ENCODE measurements around the gene MECP2. TPM values are rescaled to one million over a fixed set of nuclear protein-coding genes. Genes with fewer than 3 reads are reported as not detected.
A peak's percentile ranks its signal among the peaks of the same experiment; 100 is the strongest.

Gene MECP2
- total and polyA plus RNA-seq, 12 donors, result 16.9 to 67.7 (median 53.2) TPM

- intact Hi-C loops (cut with DNase I), result no loop called here
- 59 to 84% (median 71%) methylated on average over 4 to 10 of the region's 10 CpGs for WGBS, 4 donors
- H3K9me3 ChIP-seq (replicated peaks in 1 of 3), result no peaks in the 10 kb centered on the region
- H3K36me3 ChIP-seq (replicated peaks in 1 of 2), result no peaks in the 10 kb centered on the region
- DNase-seq, result no peak
- TF ChIP-seq POLR2A (IDR thresholded peaks at IDR 0.05) (no peak), CTCF (IDR thresholded peaks at IDR 0.05) (no peak)
- peaks cover 0 to 4% of the 10 kb centered on the region in 2 donors for H3K4me1 ChIP-seq (replicated peaks in 1 of 2)
- H3K4me3 ChIP-seq, result no peak overlapping the region
- no peaks in the 10 kb centered on the region for H3K27me3 ChIP-seq
- H3K27ac ChIP-seq, result peak overlapping the region in 1 of 5 donors; percentile 49
Measured at GRCh38 chrX:154115071-154115470, 17.6 kb upstream of the MECP2 start.

DNA sequence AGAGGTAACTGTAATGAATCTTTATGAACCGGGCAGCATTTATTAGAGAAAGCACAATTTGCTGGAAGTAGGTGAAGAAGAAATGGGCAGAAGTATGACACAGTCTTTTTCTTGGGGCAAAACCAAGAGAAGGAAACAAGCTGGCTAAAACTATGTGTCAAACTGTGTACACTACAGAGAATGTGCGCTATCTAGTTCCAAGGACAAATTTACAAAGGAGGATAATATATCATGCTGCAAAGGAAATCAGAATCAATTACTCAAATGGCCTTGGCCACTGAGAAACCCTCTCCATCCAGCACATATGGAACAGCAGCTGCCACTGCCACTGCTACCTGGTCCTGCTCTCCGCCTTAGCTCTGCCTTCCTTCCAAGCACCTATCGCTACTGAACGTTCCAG, 17.1 kb upstream of the MECP2 start:
- Histone ChIP-seq H3K4me3 (no peak overlapping the region), H3K9me3 (replicated peaks in 1 of 3) (no peaks in the 10 kb centered on the region), H3K27me3 (no peaks in the 10 kb centered on the region), H3K4me1 (replicated peaks in 1 of 2) (peaks cover 0 to 4% of the 10 kb centered on the region in 2 donors), H3K27ac (peak overlapping the region in 1 of 5 donors; percentile 49), H3K36me3 (replicated peaks in 1 of 2) (no peaks in the 10 kb centered on the region)
- TF ChIP-seq CTCF (IDR thresholded peaks at IDR 0.05) (no peak), POLR2A (IDR thresholded peaks at IDR 0.05) (no peak)
- DNase-seq, result no peak
- intact Hi-C loops (cut with DNase I), result no loop called here
- WGBS, 4 donors, result 47 to 74% (median 62%) methylated on average over 2 to 5 of the region's 5 CpGs

GRCh38 chrX:154113729-154114128, 16.2 kb upstream of the MECP2 start:
- Histone ChIP-seq H3K9me3 (replicated peaks in 1 of 3) (no peaks in the 10 kb centered on the region), H3K4me1 (replicated peaks in 1 of 2) (peaks cover 0 to 4% of the 10 kb centered on the region in 2 donors), H3K27ac (no peak overlapping the region), H3K27me3 (no peaks in the 10 kb centered on the region), H3K36me3 (replicated peaks in 1 of 2) (no peaks in the 10 kb centered on the region), H3K4me3 (no peak overlapping the region)
- TF ChIP-seq POLR2A (IDR thresholded peaks at IDR 0.05), result no peak
- TF ChIP-seq CTCF (IDR thresholded peaks at IDR 0.05), result no peak
- no peak for DNase-seq
- intact Hi-C loops (cut with DNase I), result no loop called here
- WGBS, 4 donors, result 55 to 80% (median 77%) methylated on average over 6 of the region's 6 CpGs

DNA sequence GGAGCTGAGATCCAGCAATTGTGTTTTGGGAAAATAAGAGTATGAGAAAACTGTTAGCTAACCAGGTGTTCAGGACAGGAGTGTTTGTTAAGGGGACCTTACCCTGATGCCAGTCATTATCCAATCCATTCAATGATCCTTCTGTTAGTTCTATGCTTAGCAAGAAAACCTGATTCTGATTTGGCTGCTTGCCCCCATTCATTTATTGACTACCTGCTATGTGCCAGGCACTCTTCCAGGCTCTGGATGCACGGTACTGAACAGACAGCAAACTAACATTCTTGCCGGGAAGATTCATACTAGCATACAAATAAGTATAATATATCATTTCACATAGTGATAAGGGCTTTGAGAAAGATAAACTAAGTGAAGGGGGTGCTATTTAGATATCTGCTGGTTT, 1.0 kb upstream of the MECP2 start:
- H3K4me3 ChIP-seq, result no peak overlapping the region
- H3K9me3 ChIP-seq (replicated peaks in 1 of 3), result no peaks in the 10 kb centered on the region
- H3K27me3 ChIP-seq, result peaks cover 4% of the 10 kb centered on the region
- intact Hi-C loops (cut with DNase I), result no loop called here
- 32 to 62% (median 55%) methylated on average over 2 of the region's 2 CpGs for WGBS, 4 donors
- H3K36me3 ChIP-seq (replicated peaks in 1 of 2), result no peaks in the 10 kb centered on the region
- H3K4me1 ChIP-seq (replicated peaks in 1 of 2), result peaks cover 15 to 27% of the 10 kb centered on the region in 2 donors
- no peak for DNase-seq
- TF ChIP-seq CTCF (IDR thresholded peaks at IDR 0.05) (no peak), POLR2A (IDR thresholded peaks at IDR 0.05) (no peak)
- H3K27ac ChIP-seq, result no peak overlapping the region
